Measurements from ENCODE around the gene SIAH1. TPM values are rescaled to one million over a fixed set of nuclear protein-coding genes. Genes with fewer than 3 reads are reported as not detected.

SIAH1 gene
- total and polyA plus RNA-seq, 12 donors: 10.1 to 17.2 (median 14.5) TPM

DNA sequence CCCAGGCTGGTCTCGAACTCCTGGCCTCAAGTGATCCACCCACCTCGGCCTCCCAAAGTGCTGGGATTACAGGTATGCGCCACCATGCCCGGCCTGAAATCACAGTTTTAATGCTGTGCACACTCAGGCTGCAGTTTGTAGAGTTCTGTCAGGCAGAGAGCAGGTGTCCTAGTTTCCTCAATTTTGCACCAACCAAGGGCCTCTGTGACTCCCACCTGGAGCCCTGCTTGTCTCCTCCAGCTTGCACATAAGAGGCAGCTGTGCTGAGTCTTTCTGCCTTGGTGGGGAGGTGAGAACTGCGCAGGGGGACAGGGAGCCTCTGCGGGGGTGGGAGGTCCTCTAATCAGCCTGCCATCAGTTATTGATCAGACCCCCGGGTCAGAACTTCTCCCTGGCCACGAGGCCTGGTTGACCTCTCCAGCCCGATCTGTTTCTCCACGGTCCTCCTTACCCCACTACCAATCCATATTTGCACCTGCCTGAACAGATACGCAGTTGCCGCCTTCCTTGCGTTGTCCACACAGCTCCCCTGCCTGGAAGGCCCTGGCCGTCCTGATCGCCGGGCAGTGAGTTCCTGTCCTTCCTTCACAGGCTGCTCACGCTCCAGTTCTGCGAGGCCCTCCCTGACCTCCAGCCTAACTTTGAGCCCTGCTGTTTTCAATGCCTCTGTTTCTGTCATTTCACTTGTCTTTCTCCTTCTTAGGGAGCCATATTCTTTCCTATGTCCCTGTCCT, 48.1 kb upstream of the SIAH1 start:
- H3K36me3 ChIP-seq: no peaks in the 10 kb centered on the region
- peaks cover 0 to 41% (median 0%) of the 10 kb centered on the region in 9 donors for H3K4me1 ChIP-seq
- WGBS, 2 donors: 93% methylated on average over 18 of the region's 18 CpGs
- no peak overlapping the region for H3K4me3 ChIP-seq
- intact Hi-C loops (cut with DNase I): no loop called here
- DNase-seq (no peak), ATAC-seq (peak in 1 of 8 donors; percentile 22)
- peak overlapping the region in 1 of 10 donors; percentile 73 for H3K27ac ChIP-seq
- no peaks in the 10 kb centered on the region for H3K27me3 ChIP-seq
- no peaks in the 10 kb centered on the region for H3K9me3 ChIP-seq
- TF ChIP-seq, protein P1, sequence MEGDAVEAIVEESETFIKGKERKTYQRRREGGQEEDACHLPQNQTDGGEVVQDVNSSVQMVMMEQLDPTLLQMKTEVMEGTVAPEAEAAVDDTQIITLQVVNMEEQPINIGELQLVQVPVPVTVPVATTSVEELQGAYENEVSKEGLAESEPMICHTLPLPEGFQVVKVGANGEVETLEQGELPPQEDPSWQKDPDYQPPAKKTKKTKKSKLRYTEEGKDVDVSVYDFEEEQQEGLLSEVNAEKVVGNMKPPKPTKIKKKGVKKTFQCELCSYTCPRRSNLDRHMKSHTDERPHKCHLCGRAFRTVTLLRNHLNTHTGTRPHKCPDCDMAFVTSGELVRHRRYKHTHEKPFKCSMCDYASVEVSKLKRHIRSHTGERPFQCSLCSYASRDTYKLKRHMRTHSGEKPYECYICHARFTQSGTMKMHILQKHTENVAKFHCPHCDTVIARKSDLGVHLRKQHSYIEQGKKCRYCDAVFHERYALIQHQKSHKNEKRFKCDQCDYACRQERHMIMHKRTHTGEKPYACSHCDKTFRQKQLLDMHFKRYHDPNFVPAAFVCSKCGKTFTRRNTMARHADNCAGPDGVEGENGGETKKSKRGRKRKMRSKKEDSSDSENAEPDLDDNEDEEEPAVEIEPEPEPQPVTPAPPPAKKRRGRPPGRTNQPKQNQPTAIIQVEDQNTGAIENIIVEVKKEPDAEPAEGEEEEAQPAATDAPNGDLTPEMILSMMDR (IDR thresholded peaks at IDR 0.05): no peak

- ATAC-seq: peak in 2 of 8 donors; percentile 19 to 48
- 31 to 38% methylated on average over 2 of the region's 2 CpGs for WGBS, 2 donors
- Histone ChIP-seq H3K4me1 (peaks cover 0 to 41% (median 0%) of the 10 kb centered on the region in 9 donors), H3K36me3 (no peaks in the 10 kb centered on the region), H3K4me3 (no peak overlapping the region), H3K9me3 (no peaks in the 10 kb centered on the region), H3K27ac (peak overlapping the region in 1 of 10 donors; percentile 73), H3K27me3 (no peaks in the 10 kb centered on the region)
- intact Hi-C loops (cut with DNase I): no loop called here
- TF ChIP-seq, protein P1 (IDR thresholded peaks at IDR 0.05): no peak
- DNase-seq: no peak
Measured at GRCh38 chr16:48432136-48432535, 46.9 kb upstream of the SIAH1 start.

GRCh38 chr16:48430890-48431289, 45.7 kb upstream of the SIAH1 start:
- Histone ChIP-seq H3K9me3 (no peaks in the 10 kb centered on the region), H3K27ac (no peak overlapping the region), H3K36me3 (no peaks in the 10 kb centered on the region), H3K4me1 (peaks cover 0 to 41% (median 0%) of the 10 kb centered on the region in 9 donors), H3K27me3 (no peaks in the 10 kb centered on the region), H3K4me3 (no peak overlapping the region)
- WGBS, 2 donors: 93 to 98% methylated on average over 3 of the region's 3 CpGs
- no peak for ATAC-seq
- intact Hi-C loops (cut with DNase I): no loop called here
- no peak for DNase-seq
- TF ChIP-seq, protein P1 (IDR thresholded peaks at IDR 0.05): no peak

- intact Hi-C loops (cut with DNase I): no loop called here
- Histone ChIP-seq H3K4me3 (no peak overlapping the region), H3K27me3 (no peaks in the 10 kb centered on the region), H3K4me1 (peaks cover 0 to under 1% (median 0%) of the 10 kb centered on the region in 9 donors), H3K9me3 (no peaks in the 10 kb centered on the region), H3K36me3 (no peaks in the 10 kb centered on the region), H3K27ac (no peak overlapping the region)
- DNase-seq (no peak), ATAC-seq (peak in 4 of 8 donors; percentile 22 to 62 (median 50))
- WGBS, 2 donors: 61 to 71% methylated on average over 2 of the region's 2 CpGs
- TF ChIP-seq, protein P1 (IDR thresholded peaks at IDR 0.05): no peak
Measured at GRCh38 chr16:48426244-48427141, 41.3 kb upstream of the SIAH1 start.
